ENCODE data around the gene PARD6G. TPM values are rescaled to one million over a fixed set of nuclear protein-coding genes. Genes with fewer than 3 reads are reported as not detected.

Gene PARD6G
- total and polyA plus RNA-seq, 2 of the 8 experiments (the other 6 are each of a cell fraction or from before 2014, with no cell fraction given) = 11.3 to 17.9 TPM

DNA sequence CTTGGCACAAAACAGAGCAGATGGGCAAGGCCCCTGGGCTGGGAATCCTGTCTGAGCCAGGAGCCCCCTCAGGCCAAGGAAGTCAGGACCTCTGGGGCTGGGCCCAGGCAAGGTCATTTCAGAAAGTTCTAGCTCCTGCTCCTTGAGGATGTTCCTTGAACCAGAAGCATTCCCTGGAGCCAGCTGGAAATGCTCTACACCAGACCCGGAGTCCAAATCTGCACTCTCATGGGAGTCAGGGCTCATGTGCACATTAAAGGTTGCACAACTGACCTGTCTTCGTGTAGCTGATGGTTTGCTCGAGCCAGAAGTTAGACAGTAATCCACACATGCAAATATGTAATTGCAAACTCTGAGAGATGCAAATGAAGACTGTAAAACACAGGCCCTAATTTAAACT is 18.0 kb downstream of the PARD6G start (continued):
- TF ChIP-seq, protein P1, sequence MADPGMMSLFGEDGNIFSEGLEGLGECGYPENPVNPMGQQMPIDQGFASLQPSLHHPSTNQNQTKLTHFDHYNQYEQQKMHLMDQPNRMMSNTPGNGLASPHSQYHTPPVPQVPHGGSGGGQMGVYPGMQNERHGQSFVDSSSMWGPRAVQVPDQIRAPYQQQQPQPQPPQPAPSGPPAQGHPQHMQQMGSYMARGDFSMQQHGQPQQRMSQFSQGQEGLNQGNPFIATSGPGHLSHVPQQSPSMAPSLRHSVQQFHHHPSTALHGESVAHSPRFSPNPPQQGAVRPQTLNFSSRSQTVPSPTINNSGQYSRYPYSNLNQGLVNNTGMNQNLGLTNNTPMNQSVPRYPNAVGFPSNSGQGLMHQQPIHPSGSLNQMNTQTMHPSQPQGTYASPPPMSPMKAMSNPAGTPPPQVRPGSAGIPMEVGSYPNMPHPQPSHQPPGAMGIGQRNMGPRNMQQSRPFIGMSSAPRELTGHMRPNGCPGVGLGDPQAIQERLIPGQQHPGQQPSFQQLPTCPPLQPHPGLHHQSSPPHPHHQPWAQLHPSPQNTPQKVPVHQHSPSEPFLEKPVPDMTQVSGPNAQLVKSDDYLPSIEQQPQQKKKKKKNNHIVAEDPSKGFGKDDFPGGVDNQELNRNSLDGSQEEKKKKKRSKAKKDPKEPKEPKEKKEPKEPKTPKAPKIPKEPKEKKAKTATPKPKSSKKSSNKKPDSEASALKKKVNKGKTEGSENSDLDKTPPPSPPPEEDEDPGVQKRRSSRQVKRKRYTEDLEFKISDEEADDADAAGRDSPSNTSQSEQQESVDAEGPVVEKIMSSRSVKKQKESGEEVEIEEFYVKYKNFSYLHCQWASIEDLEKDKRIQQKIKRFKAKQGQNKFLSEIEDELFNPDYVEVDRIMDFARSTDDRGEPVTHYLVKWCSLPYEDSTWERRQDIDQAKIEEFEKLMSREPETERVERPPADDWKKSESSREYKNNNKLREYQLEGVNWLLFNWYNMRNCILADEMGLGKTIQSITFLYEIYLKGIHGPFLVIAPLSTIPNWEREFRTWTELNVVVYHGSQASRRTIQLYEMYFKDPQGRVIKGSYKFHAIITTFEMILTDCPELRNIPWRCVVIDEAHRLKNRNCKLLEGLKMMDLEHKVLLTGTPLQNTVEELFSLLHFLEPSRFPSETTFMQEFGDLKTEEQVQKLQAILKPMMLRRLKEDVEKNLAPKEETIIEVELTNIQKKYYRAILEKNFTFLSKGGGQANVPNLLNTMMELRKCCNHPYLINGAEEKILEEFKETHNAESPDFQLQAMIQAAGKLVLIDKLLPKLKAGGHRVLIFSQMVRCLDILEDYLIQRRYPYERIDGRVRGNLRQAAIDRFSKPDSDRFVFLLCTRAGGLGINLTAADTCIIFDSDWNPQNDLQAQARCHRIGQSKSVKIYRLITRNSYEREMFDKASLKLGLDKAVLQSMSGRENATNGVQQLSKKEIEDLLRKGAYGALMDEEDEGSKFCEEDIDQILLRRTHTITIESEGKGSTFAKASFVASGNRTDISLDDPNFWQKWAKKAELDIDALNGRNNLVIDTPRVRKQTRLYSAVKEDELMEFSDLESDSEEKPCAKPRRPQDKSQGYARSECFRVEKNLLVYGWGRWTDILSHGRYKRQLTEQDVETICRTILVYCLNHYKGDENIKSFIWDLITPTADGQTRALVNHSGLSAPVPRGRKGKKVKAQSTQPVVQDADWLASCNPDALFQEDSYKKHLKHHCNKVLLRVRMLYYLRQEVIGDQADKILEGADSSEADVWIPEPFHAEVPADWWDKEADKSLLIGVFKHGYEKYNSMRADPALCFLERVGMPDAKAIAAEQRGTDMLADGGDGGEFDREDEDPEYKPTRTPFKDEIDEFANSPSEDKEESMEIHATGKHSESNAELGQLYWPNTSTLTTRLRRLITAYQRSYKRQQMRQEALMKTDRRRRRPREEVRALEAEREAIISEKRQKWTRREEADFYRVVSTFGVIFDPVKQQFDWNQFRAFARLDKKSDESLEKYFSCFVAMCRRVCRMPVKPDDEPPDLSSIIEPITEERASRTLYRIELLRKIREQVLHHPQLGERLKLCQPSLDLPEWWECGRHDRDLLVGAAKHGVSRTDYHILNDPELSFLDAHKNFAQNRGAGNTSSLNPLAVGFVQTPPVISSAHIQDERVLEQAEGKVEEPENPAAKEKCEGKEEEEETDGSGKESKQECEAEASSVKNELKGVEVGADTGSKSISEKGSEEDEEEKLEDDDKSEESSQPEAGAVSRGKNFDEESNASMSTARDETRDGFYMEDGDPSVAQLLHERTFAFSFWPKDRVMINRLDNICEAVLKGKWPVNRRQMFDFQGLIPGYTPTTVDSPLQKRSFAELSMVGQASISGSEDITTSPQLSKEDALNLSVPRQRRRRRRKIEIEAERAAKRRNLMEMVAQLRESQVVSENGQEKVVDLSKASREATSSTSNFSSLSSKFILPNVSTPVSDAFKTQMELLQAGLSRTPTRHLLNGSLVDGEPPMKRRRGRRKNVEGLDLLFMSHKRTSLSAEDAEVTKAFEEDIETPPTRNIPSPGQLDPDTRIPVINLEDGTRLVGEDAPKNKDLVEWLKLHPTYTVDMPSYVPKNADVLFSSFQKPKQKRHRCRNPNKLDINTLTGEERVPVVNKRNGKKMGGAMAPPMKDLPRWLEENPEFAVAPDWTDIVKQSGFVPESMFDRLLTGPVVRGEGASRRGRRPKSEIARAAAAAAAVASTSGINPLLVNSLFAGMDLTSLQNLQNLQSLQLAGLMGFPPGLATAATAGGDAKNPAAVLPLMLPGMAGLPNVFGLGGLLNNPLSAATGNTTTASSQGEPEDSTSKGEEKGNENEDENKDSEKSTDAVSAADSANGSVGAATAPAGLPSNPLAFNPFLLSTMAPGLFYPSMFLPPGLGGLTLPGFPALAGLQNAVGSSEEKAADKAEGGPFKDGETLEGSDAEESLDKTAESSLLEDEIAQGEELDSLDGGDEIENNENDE (IDR thresholded peaks at IDR 0.05; ENCODE audit: insufficient replicate concordance, low read length) = no peak
- TF ChIP-seq CREB1 (IDR thresholded peaks at IDR 0.05) (no peak), TAF1 (IDR thresholded peaks at IDR 0.05; ENCODE audit: low read depth, low read length) (no peak), RFX5 (IDR thresholded peaks at IDR 0.05; ENCODE audit: borderline replicate concordance, low read depth, low read length) (no peak), CTBP2 (IDR thresholded peaks at IDR 0.05; ENCODE audit: borderline replicate concordance, insufficient read depth, insufficient read length, low read length) (no peak), TEAD4 (IDR thresholded peaks at IDR 0.05; ENCODE audit: low read depth, low read length) (no peak), POLR2AphosphoS5 (IDR thresholded peaks at IDR 0.05; ENCODE audit: low read depth, low read length) (no peak), TAF7 (optimal IDR thresholded peaks at IDR 0.05; ENCODE audit: borderline replicate concordance, low read depth, low read length) (no peak), BRCA1 (IDR thresholded peaks at IDR 0.05; ENCODE audit: low read depth, low read length) (no peak), RXRA (IDR thresholded peaks at IDR 0.05; ENCODE audit: insufficient read depth, low read depth, low read length) (no peak)

All from H1 (cell line).